HepG2 (cell line): ENCODE results near the gene PCGF3. TPM values are rescaled to one million over a fixed set of nuclear protein-coding genes. Genes with fewer than 3 reads are reported as not detected.

Experiments
- ATAC-seq: fragments of 200-7000 bp; cut with Tn5 transposase; 3 replicates; pipeline ENCODE4 v1.9.1; 2020; ENCODE audit warnings: mild to moderate bottlenecking, moderate library complexity
- BruUV-seq: library from RNA; stranded (reverse); fragments of 400-500 nt; replicated peaks from 2 replicates; lab custom pipeline; 2021; lab: Mats Ljungman, UMichigan
- CTCF ChIA-PET: fragments of 300-600 bp; formaldehyde crosslinking; extraction: SDS; loops from one replicate; lab custom pipeline; 2021; ENCODE audit warnings: low total read pairs, inconsistent platforms, low intra/inter-chr PET ratio; lab: Yijun Ruan, JAX
- POLR2A ChIA-PET: fragments of 350-600 bp; sonication (Branson Sonifier 250); formaldehyde crosslinking; loops from one replicate; lab custom pipeline; 2020; ENCODE audit warnings: antibody characterized with exemption, inconsistent platforms; lab: Yijun Ruan, JAX
- DNase-seq: peaks from one replicate; pipeline ENCODE4 v3.0.0-alpha.2; 2015; ENCODE audit warnings: low spot score
- FAIRE-seq: peaks from 3 replicates; lab custom pipeline; 2011; peaks lifted over from hg19 to GRCh38; lab: Jason Lieb, UNC
- H2AFZ ChIP-seq: one replicate; pipeline ENCODE4 v1.6.1; 2011; ENCODE audit warnings: low read length, inconsistent platforms
- H3K27ac ChIP-seq: fragments of 300-600 bp; 3 replicates; pipeline ENCODE4 v1.8.0; 2011; ENCODE audit warnings: mixed run types, mild to moderate bottlenecking, mixed read lengths, low read length, inconsistent platforms; ENCODE audit not compliant: insufficient read depth; ENCODE audit errors: extremely low read length
- H3K27me3 ChIP-seq, 2 experiments: fragments of 200-600 bp in 1 of 2; 2 replicates in 1 of 2; 3 replicates in 1 of 2; pipeline versions ENCODE4 v1.6.0 to v1.8.0; 2011; ENCODE audit warnings: low read length in 2 of 2, mild to moderate bottlenecking in 2 of 2, moderate library complexity in 2 of 2, inconsistent platforms in 1 of 2; ENCODE audit not compliant: insufficient read depth in 2 of 2, control insufficient read depth in 1 of 2
- H3K36me3 ChIP-seq, 2 experiments: fragments of 200-600 bp in 1 of 2; replicated peaks in 1 of 2; 2 replicates in 1 of 2; 3 replicates in 1 of 2; pipeline versions ENCODE4 v1.5.1 to v1.8.0; 2011; ENCODE audit warnings: low read length in 2 of 2, inconsistent platforms in 1 of 2; ENCODE audit not compliant: insufficient read depth in 2 of 2, control insufficient read depth in 1 of 2
- H3K4me1 ChIP-seq: 2 replicates; pipeline ENCODE4 v1.5.1; 2012; ENCODE audit warnings: low read length, inconsistent platforms; ENCODE audit not compliant: insufficient read depth
- H3K4me2 ChIP-seq: 2 replicates; pipeline ENCODE4 v1.6.0; 2011; ENCODE audit warnings: low read depth, low read length, inconsistent platforms
- H3K4me3 ChIP-seq, 3 experiments: fragments of 200-600 bp in 1 of 3; sonication (generic), shearing (Covaris generic) in 1 of 3; replicated peaks in 1 of 3; 2 replicates each; pipeline ENCODE4 v1.5.1; 2011 to 2016; ENCODE audit warnings: low read length in 3 of 3, inconsistent platforms in 2 of 3, low read depth in 2 of 3, mild to moderate bottlenecking in 2 of 3, control low read depth in 1 of 3, mixed read lengths in 1 of 3; ENCODE audit not compliant: insufficient read depth in 1 of 3
- H3K79me2 ChIP-seq: one replicate; pipeline ENCODE4 v1.6.1; 2011; ENCODE audit warnings: low read length, inconsistent platforms; ENCODE audit not compliant: insufficient read depth
- H3K9ac ChIP-seq: 2 replicates; pipeline ENCODE4 v1.6.0; 2011; ENCODE audit warnings: mild to moderate bottlenecking, low read depth, low read length, inconsistent platforms; ENCODE audit not compliant: insufficient read depth
- H3K9me3 ChIP-seq: 2 replicates; pipeline ENCODE4 v1.5.1; 2012; ENCODE audit warnings: mild to moderate bottlenecking, low read length
- H4K20me1 ChIP-seq: 2 replicates; pipeline ENCODE4 v1.6.0; 2011; ENCODE audit warnings: inconsistent platforms, mild to moderate bottlenecking, low read length, moderate library complexity; ENCODE audit not compliant: insufficient read depth
- AFF4 ChIP-seq: sonication (generic); formaldehyde crosslinking; IDR thresholded peaks from 2 replicates; pipeline ENCODE4 v1.4.0; 2020; ENCODE audit warnings: missing genetic modification reagents
- CAMTA2 ChIP-seq: sonication (generic); formaldehyde crosslinking; IDR thresholded peaks from 2 replicates; pipeline ENCODE4 v1.4.0; 2020; ENCODE audit warnings: mild to moderate bottlenecking, missing genetic modification reagents, borderline replicate concordance
- CBFB ChIP-seq: sonication (generic); formaldehyde crosslinking; IDR thresholded peaks from 2 replicates; pipeline ENCODE4 v1.4.0; 2020; ENCODE audit warnings: missing genetic modification reagents
- CHD4 ChIP-seq: fragments of 200-600 bp; sonication (generic); IDR thresholded peaks from 2 replicates; pipeline ENCODE4 v1.7.0; 2017; ENCODE audit warnings: mild to moderate bottlenecking, low read length, borderline replicate concordance
- DMAP1 ChIP-seq: IDR thresholded peaks from 2 replicates; pipeline ENCODE4 v1.6.1; 2016
- FOXK2 ChIP-seq: fragments of 450-650 bp; IDR thresholded peaks from 2 replicates; pipeline ENCODE4 v1.6.1; 2016
- MTA1 ChIP-seq: sonication (generic); formaldehyde crosslinking; IDR thresholded peaks from 2 replicates; pipeline ENCODE4 v1.4.0; 2020; ENCODE audit warnings: missing genetic modification reagents, mild to moderate bottlenecking, borderline replicate concordance
- NCOA2 ChIP-seq: sonication (generic); formaldehyde crosslinking; IDR thresholded peaks from 2 replicates; pipeline ENCODE4 v1.8.0; 2022; ENCODE audit warnings: inconsistent platforms
- PBX3 ChIP-seq: sonication (generic); formaldehyde crosslinking; IDR thresholded peaks from 2 replicates; pipeline ENCODE4 v1.8.1; 2023; ENCODE audit warnings: missing genetic modification reagents, inconsistent platforms, borderline replicate concordance
- RBM39 ChIP-seq: fragments of 200-400 bp; formaldehyde crosslinking; IDR thresholded peaks from one replicate; pipeline ENCODE4 v1.6.1; 2018; ENCODE audit warnings: antibody characterized with exemption, mild to moderate bottlenecking, low read depth, low read length; ENCODE audit not compliant: poor library complexity, severe bottlenecking
- SSRP1 ChIP-seq: IDR thresholded peaks from 2 replicates; pipeline ENCODE4 v1.6.1; 2016; ENCODE audit warnings: control low read depth
- TARDBP ChIP-seq: sonication (generic); formaldehyde crosslinking; IDR thresholded peaks from 2 replicates; pipeline ENCODE4 v1.8.0; 2022; ENCODE audit warnings: mild to moderate bottlenecking, missing genetic modification reagents
- ZFP36 ChIP-seq: fragments of 150-350 bp; IDR thresholded peaks from 2 replicates; pipeline ENCODE4 v1.6.1; 2018; ENCODE audit warnings: borderline replicate concordance, low read length, low read depth; ENCODE audit not compliant: partially characterized antibody
- ZNF224 ChIP-seq: sonication (generic); formaldehyde crosslinking; IDR thresholded peaks from 2 replicates; pipeline ENCODE4 v1.5.0; 2020; ENCODE audit warnings: mild to moderate bottlenecking, missing genetic modification reagents
- ZNF367 ChIP-seq: sonication (generic); formaldehyde crosslinking; IDR thresholded peaks from 2 replicates; pipeline ENCODE4 v1.4.0; 2020; ENCODE audit warnings: missing genetic modification reagents, borderline replicate concordance
- ZNF761 ChIP-seq: sonication (generic); formaldehyde crosslinking; conservative IDR thresholded peaks from 2 replicates; pipeline ENCODE4 v1.4.0; 2020; ENCODE audit warnings: mild to moderate bottlenecking, missing genetic modification reagents
- WGBS: methylation state at CpG from one replicate; pipeline ENCODE4 v1.1.6; 2017; ENCODE audit warnings: low lambda C conversion rate; 5-methylcytosine and 5-hydroxymethylcytosine counted together
- in situ Hi-C: cut with HindIII; loops from 2 replicates; pipeline ENCODE4 v1.10.0; 2017; ENCODE audit warnings: low pct_unique_long_range_greater_than_20kb; ENCODE audit not compliant: extremely low pct_ligation_motif_present
- intact Hi-C: fragments of 100-400 bp; cut with micrococcal nuclease; formaldehyde crosslinking; loops from one replicate; pipeline ENCODE4 v1.10.0; 2022; ENCODE audit not compliant: unreplicated experiment
- polyA plus RNA-seq, 8 experiments: library from polyadenylated mRNA; depleted of rRNA in 3 of 8; stranded (reverse) in 7 of 8; unstranded in 1 of 8; fragments of >200 nt; fragmentation: Illumina TruSeq in 4 of 8; extraction: Trizol in 4 of 8; gene quantifications; 2 replicates each; pipeline versions ENCODE4 v1.2.1 to v1.2.3, GENCODE V29; 2011 to 2016; ENCODE audit warnings: low read depth in 4 of 8, missing spikeins in 1 of 8, mixed read lengths in 1 of 8; ENCODE audit not compliant: insufficient read depth in 1 of 8
- total RNA-seq, 5 experiments: library from RNA; depleted of rRNA; stranded (reverse); fragments of >200 nt; fragmentation: Illumina TruSeq; extraction: Trizol; gene quantifications; 2 replicates each; pipeline ENCODE4 v1.2.3, GENCODE V29; 2016; ENCODE audit warnings: low read depth in 1 of 5

Gene PCGF3
- total and polyA plus RNA-seq, 2 of the 13 experiments (the other 11 are each of a cell fraction or from before 2014, with no cell fraction given): 28.6 to 66.2 TPM

GRCh38 chr4:734075-734474 is 28.4 kb downstream of the PCGF3 start:
- Histone ChIP-seq H4K20me1 (peaks cover 5% of the 10 kb centered on the region; the same call in 1 of the 2 replicates), H3K79me2 (no peaks in the 10 kb centered on the region), H3K9me3 (no peaks in the 10 kb centered on the region), H3K27me3 (no peaks in the 10 kb centered on the region), H3K4me2 (no peak overlapping the region), H3K36me3 (peaks cover 15 to 54% of the 10 kb centered on the region in 2 experiments), H2AFZ (no peak overlapping the region), H3K4me3 (no peak overlapping the region), H3K27ac (no peak overlapping the region), H3K9ac (no peak overlapping the region), H3K4me1 (no peaks in the 10 kb centered on the region)
- ATAC-seq (no peak), FAIRE-seq (no peak), DNase-seq (no peak)
- 98% methylated on average over 8 of the region's 9 CpGs for WGBS
- TSS peak; percentile 52 for BruUV-seq
- in situ Hi-C loops (no loop called here), intact Hi-C loops (no loop called here)
- TF ChIP-seq DMAP1 (CRISPR knock-in tag) (no peak), ZNF367 (CRISPR knock-in tag) (no peak), CAMTA2 (CRISPR knock-in tag) (no peak), ZNF224 (CRISPR knock-in tag) (no peak), ZFP36 (no peak)
- POLR2A ChIA-PET: no interaction called here
- CTCF ChIA-PET: no interaction called here

- DNase-seq (no peak), ATAC-seq (no peak), FAIRE-seq (no peak)
- no peaks in the 10 kb centered on the region for H3K4me1 ChIP-seq
- H3K79me2 ChIP-seq: no peaks in the 10 kb centered on the region
- no peaks in the 10 kb centered on the region for H3K27me3 ChIP-seq
- BruUV-seq: no TSS peak
- no peak overlapping the region for H3K27ac ChIP-seq
- no peak overlapping the region for H3K4me2 ChIP-seq
- no peaks in the 10 kb centered on the region for H3K9me3 ChIP-seq
- ChIA-PET POLR2A (no interaction called here), CTCF (no interaction called here)
- whole genome bisulfite sequencing: 100% methylated on average over 1 of the region's 9 CpGs
- no peak overlapping the region for H3K4me3 ChIP-seq
- intact Hi-C loops (no loop called here), in situ Hi-C loops (no loop called here)
- H4K20me1 ChIP-seq: peaks cover 5% of the 10 kb centered on the region; the same call in 1 of the 2 replicates
- H2AFZ ChIP-seq: no peak overlapping the region
- peaks cover 15 to 55% of the 10 kb centered on the region in 2 experiments for H3K36me3 ChIP-seq
- no peak overlapping the region for H3K9ac ChIP-seq
- no peak for TF ChIP-seq MTA1 (CRISPR knock-in tag)
- no peak for TF ChIP-seq SSRP1
- TF ChIP-seq CBFB (CRISPR knock-in tag): no peak
- TF ChIP-seq PBX3 (CRISPR knock-in tag): no peak
- no peak for TF ChIP-seq NCOA2 (CRISPR knock-in tag)
- TF ChIP-seq FOXK2: no peak
- no peak for TF ChIP-seq CHD4
- TF ChIP-seq TARDBP (CRISPR knock-in tag): no peak
- TF ChIP-seq RBM39: no peak
- no peak for TF ChIP-seq AFF4 (CRISPR knock-in tag)
- no peak for TF ChIP-seq ZNF761 (CRISPR knock-in tag)
Observed at GRCh38 chr4:734951-735350, 29.3 kb downstream of the PCGF3 start.
